Prostate gland (tissue), 2 donors: ENCODE measurements around the gene OS9.

ENCODE experiments used
- CTCF ChIP-seq, 4 experiments: fragments of 200-600 bp in 2 of 4; fragments of 450-650 bp in 2 of 4; sonication (generic) in 2 of 4; IDR thresholded peaks; 1 replicate in 3 of 4; 2 replicates in 1 of 4; pipeline ENCODE4 v1.5.1; 2016 to 2019; ENCODE audit warnings: antibody characterized with exemption in 4 of 4, mild to moderate bottlenecking in 2 of 4, moderate library complexity in 2 of 4
- POLR2A ChIP-seq: fragments of 450-650 bp; IDR thresholded peaks from one replicate; pipeline ENCODE4 v1.6.1; 2016; ENCODE audit warnings: antibody characterized with exemption, mild to moderate bottlenecking
- POLR2AphosphoS5 ChIP-seq: sonication (generic); formaldehyde crosslinking; IDR thresholded peaks from one replicate; pipeline ENCODE4 v1.6.1; 2017; ENCODE audit warnings: antibody characterized with exemption

GRCh38 chr12:57743769-57744168, 49.8 kb downstream of the OS9 start:
- TF ChIP-seq CTCF (IDR thresholded peaks at IDR 0.05) (no peak), POLR2A (no peak), POLR2AphosphoS5 (no peak)
